HG03066 (cell line): ENCODE results near the gene PHTF2.
"Not testable (repeated sequence)": the region's sequence is repeated elsewhere in the genome, so short reads cannot be mapped to it uniquely, and the experiment has no call there.

Source experiments
- ATAC-seq: cut with Tn5 transposase; IDR thresholded peaks from one replicate; pipeline ENCODE4 v1.9.1; 2021; ENCODE audit warnings: low read depth; ENCODE audit not compliant: unreplicated experiment

The PHTF2 gene

DNA sequence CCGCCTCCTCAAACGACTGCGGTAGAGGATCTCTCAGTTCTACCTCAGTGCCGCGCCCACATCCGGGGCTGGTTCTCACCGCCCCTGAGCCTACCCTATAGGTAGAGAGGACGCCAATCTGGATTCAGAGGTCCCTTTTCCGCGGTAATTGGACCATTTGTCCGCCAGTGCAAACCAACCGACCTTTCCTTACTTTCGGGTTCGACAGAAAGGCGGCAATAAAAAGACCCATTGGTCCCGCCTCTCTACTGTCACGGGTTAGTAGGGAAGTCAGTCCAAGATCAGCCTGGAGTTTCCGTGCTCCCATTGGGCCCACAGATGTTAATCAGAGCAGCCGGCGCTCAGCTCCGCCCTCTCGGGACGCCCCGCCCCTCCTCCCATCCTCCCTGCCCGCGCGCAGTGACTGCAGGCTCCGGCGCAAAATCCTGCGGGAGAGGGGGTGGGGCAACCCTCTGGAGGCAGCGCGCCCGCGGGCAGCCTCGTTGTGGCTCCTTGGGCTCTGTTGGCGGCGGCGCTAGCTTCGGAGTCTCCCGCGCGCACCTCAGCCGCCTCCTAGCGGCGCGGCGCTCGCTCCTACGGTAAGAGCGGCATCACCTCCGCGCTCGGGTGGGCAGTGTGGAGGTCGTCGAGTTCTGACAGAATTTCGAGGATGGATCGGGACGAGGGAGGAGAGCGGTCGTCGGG is at the start of gene PHTF2, which contains the start of gene TMEM60:
Gene PHTF2, plus strand, starts transcription at position 380 of the 684 bp plus-strand sequence.
Gene TMEM60, minus strand, starts transcription at position 41 of the 684 bp plus-strand sequence. CDS start 4,061 bp downstream, outside the sequence.
- ATAC-seq = peak; percentile 88

DNA sequence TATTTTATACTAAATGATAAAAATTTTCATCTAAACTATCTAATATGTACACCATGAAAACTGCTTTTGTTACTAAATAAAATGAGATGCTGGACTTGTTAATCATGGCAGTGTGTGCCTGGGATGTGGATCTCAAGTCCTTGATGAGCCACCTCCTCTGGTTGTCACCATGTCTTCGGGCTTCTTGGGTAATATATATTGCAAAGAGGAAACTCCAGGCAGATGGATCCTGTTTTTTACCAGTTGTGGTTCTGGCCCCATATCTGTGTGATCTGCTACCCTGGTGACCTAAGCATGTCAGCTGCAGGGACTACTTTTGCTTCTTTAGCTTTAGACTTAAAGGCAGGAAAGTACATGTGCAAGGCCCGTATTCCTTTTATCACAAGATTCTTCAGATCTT is 46.6 kb upstream of the PHTF2 start:
- no peak for ATAC-seq

DNA sequence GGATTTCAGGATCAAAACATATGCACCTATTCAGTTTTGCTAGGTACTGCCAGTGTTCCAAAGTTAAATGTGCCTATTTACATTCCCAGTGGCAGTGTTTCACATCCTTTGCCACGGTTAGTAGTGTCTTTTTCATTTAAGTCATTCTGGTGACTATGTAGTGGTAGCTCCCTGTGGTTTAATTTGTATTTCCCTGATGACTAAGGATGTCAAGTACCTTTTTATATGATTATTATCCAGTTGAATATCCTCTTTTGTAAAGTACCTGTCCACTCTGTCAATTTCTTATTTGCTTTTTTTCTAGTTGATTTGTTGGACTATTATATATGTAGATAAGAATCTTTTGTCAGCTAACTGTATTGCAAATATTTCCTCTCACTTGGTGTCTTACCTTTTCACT is 45.4 kb upstream of the PHTF2 start:
- no peak for ATAC-seq

DNA sequence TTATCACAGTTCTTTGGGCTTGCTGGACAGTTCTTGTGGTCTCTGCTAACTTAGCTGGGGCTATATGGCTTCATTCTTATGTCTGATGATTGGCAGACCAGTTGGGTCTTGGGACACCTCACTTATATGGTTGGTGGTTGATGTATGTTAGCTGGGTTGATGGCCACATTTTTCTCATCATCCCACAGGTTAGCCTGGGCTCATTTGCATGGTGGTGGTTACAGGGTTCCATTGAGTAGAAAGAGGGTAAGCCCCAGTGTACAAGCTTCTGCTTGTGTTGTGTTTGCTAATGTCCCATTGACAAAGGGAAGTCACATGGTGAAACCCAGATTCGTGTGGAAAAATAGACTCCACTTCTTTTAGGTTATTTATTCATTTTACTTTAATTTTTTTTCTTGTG is 41.0 kb upstream of the PHTF2 start:
- ATAC-seq = peak; percentile 87

DNA sequence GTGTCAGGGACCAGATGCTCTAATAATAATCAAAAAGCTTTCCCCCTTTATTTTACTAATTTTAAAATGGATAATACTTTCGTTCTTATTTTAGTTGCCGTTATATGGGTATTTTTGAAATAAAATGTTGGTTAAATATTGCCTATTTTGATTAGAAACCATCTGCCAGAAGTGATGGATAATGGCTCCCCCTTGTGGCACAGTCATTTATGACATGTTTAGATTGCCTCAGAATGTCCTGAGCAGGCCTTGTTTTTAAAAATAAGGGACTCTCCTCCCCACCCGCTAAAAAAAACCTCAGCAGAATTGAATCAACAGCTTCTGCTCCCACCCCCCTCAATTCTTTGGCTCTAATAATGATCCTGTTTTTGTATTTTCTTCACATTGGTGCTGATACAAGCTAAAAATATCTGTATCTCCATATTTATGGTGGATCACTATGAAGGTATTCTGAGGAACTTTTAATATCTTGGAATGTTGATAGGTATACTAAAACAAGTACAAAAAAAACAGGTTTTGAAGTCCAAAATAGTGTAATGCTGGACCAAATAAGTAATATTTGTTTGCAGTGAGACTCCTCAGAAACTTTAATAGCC is 39.2 kb upstream of the PHTF2 start:
- no peak for ATAC-seq

DNA sequence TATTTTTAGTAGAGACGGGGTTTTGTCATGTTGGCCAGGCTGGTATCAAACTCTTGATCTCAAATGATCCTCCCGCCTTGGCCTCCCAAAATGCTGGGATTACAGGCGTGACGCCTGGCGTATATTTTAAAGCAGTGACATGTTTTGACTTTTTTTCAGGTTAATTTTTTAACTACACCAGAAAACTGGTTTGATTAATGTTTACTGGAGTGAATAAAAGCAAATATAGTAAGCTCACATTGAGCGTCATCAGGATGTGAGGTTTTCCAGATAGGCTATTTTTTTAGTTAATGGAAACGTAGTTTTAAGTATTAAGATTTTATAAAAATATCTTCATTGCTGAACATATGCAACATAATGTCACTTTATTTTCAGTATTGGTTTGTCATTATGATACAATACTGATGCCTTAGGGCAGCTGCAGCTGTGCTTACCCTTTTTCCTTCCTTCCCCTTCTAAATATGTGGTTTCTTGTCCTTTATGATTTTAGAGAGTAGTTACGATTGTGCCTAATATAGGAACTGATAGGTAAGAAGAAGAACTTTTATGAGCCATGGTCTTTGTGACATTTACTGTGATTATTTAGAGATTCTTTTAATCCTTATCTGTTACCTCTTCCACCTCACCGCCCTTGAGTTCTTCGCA is 37.6 kb upstream of the PHTF2 start:
- no peak for ATAC-seq

DNA sequence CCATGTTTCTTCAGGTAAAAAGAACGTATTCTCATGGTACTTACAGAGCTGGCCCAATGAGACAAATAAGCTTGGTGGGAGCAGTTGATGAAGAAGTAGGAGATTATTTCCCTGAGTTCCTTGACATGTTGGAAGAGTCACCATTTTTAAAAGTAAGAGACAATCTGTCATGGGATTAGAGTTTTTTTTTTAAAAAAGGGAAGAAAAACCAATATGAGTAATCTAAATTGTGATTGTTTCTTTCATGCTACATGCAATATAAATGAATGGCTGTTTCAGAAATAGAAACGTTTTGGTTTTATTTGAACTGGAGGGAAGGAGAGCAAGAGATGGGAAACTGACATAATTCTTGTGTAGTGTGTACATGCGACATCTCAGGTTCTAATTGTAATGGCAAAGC is 33.1 kb upstream of the PHTF2 start:
- no peak for ATAC-seq

DNA sequence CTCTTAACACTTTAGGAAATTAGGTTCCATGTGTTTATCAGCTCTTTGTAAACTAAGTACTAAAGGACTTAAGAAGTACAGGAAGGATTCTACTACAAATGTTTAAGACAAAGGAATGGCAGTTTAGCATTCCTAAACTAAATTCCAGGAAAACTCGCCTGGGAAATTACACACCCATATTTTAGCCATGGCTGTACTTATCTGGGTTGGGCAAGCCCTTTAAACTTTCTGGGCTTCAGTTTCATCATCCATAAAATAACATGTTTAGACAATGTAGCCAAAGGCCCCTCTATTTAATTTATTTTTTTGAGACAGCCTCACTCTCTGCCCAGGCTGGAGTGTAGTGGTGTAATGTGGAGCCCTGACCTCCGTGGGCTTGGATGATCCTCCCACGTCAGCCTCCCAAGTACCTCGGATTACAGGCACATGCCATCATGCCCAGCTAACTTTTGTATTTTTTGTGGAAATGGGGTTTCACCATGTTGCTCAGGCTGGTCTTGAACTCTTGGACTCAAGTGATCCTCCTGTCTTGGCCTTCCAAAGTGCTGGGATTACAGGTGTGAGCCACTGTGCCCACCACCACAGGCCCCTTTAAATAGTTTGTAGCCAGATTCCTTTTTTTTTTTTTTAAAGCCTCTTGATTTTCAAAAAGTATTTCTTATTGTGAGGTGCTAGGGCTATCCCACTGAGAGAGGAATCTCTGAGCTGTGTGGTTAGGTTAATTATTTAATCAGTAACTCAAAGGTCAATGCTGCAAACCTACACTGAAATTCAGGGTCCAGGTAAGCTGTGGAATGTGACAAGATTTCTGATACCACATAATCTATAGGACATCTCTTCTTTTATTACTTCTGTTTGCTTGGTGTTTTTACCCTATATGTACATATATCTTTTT is 32.4 kb upstream of the PHTF2 start:
- ATAC-seq = no peak

DNA sequence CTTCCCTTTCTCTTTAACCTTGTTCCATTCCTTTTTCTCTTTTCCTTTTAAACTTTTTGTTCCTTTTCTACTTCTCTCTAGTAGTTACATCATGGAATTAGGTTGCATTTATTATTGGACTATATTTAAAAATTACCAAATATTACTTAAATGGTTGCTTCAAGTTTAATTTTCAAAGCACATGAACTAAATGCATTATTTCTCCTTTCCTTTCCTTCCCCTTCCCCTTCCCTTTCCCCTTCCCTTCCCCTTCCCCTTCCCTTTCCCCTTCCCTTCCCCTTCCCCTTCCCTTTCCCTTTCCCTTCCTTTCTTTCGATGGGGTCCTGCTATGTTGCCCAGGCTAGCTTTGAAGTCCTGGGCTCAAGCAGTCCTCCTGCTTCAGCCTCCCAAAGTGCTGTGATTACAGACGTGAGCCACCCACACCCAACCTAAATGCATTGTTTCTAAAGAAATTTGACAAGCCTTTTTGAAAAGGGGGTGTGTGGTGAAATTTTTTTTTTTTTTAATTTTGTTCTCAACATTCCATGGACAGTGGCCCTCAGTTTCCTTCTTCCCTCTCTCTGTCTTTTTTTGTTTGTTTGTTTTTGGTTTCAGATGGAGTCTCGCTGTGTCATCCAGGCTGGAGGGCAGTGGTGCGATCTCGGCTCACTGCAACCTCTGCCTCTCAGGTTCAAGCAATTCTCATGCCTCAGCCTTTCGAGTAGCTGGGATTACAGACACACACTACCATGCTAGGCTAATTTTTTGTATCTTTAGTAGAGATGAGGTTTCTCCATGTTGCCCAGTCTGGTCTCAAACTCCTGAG is 31.6 kb upstream of the PHTF2 start:
- no peak for ATAC-seq

DNA sequence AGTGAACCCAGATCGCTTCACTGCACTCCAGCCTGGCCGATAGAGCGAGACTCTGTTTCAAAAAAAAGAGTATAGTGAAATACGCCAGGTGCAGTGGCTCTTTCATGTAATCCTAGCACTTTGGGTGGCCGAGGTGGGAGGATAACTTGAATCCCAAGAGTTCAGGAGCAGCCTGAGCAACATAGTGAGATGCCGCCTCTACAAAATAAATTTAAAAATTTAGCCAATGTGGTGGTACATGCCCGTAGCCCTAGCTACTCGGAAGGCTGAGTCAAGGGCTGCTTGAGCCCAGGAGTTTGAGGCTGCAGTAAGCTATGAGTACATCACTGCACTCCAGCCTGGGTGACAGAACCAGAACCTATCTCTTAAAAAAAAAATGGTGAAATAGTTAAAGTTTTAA is 28.3 kb upstream of the PHTF2 start:
- ATAC-seq = no peak

DNA sequence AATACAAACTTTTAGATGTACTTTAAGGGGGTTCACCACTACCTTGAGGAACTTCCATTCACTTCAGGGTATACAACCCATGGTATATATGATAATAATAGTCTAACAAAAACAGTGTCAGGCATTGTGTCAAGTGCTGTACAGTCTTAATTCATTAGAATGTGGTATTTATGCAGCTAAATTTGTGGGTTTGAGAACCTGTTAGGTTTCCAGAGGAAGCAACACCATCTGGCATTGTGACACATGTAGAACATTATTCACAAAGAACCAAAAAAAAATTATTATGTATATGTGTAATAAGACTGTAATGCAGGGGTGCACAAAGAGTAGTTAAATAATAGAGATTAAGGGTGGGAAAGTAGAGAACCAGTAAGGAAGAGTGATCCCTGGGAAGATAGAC is 26.7 kb upstream of the PHTF2 start:
- ATAC-seq = no peak

DNA sequence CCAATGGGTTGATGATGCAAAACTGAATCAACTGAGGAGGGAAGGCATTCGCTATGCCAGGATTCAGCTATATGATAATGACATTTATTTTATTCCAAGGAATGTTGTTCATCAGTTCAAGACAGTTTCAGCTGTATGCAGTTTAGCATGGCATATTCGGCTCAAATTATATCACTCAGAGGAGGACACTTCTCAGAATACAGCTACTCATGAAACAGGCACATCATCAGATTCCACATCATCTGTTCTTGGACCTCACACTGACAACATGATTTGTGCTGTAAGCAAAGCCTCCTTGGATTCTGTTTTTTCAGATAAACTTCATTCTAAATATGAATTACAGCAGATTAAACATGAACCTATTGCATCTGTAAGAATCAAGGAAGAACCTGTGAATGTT is 20.0 kb upstream of the PHTF2 start:
- ATAC-seq = no peak

DNA sequence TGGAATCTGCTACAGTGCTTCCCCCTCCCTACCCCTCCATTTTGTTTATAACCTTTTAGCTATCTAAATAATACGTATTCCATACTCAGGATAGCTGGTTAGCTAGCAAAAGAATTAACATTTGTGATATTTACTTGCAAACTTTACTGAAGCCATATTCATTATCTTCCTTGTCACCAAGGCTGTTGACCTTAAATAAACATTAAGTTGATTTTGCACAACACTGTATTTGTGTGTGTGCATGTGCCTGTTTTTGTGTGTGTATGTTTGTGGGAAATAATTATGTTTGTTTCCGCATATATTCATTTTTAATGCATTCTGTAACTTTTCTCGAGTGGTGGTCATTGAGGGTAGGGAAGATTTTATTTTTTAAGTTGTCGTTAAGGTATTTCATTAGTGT is 16.2 kb upstream of the PHTF2 start:
- no peak for ATAC-seq

DNA sequence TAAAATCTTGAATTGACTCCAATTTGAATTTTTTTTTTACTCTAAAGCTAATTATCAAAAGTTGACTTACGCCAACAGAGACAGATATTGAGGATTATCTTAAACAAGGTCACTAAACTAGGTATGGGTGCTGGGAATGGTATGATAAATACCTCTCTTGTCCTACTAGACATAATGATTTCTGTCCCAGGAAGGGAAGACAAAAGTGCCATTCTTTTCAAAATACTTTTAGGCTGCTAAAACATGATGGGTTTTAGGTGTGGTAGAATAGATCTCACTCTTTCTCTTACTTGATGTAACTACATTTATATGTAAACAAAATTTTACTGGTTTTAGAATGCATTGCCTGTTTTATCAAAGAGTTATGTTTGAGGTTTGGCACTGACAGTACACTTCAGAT is 15.5 kb upstream of the PHTF2 start:
- no peak for ATAC-seq

DNA sequence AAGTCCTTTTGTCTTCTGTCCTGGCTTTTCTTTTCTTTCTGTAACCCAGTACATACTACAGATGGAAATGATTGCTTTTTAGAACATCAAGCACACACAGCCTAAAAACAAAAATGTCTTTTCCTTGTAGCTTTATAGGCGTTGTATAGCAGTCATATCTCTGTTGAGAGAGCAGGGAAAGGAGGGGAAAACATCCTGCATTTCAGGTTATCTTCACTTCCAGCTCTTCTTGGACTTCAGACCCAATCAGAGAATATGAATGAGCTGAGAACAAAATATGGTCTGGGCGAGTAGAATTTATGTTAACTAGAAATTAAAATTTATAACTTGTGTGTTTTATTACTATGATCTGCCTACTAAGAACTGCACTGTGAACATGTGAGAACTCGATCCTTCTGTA is 15.0 kb upstream of the PHTF2 start:
- no peak for ATAC-seq

DNA sequence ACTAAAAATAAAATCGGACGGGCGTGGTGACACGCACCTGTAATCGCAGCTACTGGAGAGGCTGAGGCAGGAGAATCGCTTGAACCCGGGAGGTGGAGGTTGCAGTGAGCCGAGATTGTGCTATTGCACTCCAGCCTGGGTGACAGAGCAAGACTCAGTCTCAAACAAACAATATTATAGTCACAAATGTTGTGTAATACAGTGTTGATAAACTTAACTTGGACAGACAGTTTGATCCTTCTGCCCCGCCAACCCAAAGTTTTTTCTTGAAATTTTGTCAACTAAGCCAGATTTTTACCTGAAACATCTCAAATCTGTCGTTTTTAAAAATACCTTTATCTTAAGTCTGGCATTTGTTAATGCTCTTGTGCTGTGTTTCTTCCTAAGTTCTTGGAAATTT is 14.1 kb upstream of the PHTF2 start:
- not testable (repeated sequence) for ATAC-seq

DNA sequence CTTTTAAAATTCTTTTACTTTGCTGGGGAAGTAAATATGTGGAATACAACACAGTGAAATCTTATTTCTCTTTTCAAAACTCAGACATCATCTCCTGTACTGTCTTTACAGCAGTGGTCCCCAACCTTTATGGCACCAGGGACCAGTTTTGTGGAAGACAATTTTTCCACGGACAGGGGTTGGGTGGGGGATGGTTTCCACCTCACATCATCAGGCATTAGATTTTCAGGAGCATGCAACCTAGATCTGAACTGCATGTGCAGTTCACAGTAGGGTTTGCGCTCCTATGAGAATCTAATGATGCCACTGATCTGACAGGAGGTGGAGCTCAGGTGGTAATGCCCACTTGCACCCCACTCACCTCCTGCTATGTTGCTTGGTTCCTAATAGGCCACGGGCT is 12.6 kb upstream of the PHTF2 start:
- ATAC-seq = no peak

DNA sequence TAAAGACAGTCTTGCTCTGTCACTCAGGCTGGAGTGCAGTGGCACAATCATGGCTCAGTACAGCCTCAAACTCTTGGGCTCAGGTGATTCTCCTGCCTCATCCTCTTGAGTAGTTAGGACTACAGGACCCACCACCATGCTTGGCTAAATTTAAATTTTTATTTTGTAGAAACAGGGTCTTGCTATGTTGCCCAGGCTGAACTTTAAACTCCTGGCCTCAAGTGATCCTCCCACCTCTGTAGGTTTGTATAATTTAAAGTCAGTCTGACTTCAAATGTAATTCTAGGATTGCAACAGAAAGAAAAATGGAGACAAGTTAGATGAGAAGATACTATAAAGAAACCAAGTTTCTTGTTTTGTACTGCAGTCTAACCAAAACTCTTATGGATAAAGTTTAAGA is 11.8 kb upstream of the PHTF2 start:
- ATAC-seq = no peak

DNA sequence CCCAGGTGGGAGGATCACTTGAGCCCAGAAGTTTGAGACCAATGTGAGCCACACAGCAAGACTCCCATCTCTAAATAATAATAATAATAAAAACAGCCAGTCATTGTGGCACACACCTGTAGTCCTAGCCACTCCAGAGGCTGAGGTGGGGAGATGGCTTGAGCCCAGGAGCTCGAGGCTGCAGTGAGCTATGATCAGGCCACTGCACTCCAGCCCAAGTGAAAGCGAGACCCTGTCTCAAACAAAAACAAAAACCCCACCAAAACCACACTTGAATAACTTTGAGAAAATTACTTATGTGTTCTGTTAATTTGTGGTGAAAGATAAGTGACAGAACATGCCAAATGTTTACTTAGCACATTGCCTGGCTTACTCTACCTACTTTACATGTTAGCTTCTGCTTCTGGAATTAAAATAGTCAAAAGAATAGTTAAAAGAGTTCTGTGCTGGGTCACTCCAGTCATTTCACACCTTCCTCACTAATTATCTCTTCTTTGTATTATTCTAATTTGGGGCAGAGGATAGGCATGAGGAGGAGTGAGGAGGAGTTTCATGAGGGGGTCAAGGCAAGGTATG is 10.2 kb upstream of the PHTF2 start:
- no peak for ATAC-seq

DNA sequence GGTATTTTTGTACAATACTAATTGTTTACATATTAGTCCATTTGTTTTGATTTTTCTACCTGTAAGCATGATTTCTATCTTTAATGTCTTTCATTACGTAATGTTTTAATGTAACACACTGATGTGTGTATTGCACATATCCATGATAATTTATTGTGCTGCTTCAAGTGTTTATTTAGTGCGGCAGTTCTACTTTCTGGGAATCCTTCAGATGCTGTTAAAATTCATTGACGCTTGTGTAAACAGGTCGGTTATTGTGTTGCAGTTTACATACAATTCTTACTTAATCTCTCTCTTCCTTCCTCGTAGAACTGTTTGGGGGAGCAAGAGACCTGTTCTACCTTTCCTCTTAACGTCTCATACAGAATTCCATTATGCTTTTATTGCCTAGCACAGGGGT is 7.2 kb upstream of the PHTF2 start:
- no peak for ATAC-seq
